SK-N-SH (cell line): ENCODE data around the gene DCAF10. TPM values are rescaled to one million over a fixed set of nuclear protein-coding genes. Genes with fewer than 3 reads are reported as not detected.

Experiments used
- CTCF ChIA-PET: fragments of 300-600, 350-600 bp; formaldehyde crosslinking; extraction: SDS; loops from one replicate; lab custom pipeline; 2021; lab: Yijun Ruan, JAX
- POLR2A ChIA-PET: fragments of 350-600 bp; sonication (Branson Sonifier 250); formaldehyde crosslinking; extraction: SDS; loops from one replicate; lab custom pipeline; 2020; ENCODE audit warnings: antibody characterized with exemption, inconsistent platforms; lab: Yijun Ruan, JAX
- DNase-seq: peaks from one replicate; pipeline ENCODE4 v3.0.0; 2012
- H2AFZ ChIP-seq: fragments of 200-600 bp; sonication (generic); 2 replicates; pipeline ENCODE4 v1.8.1; 2016; ENCODE audit warnings: antibody characterized with exemption, mild to moderate bottlenecking, low read depth
- H3F3A ChIP-seq: fragments of 200-600 bp; sonication (generic); replicated peaks from 2 replicates; pipeline ENCODE3; 2016; ENCODE audit warnings: antibody characterized with exemption, mild to moderate bottlenecking; ENCODE audit not compliant: insufficient read depth
- H3K27ac ChIP-seq, 2 experiments: fragments of 200-500 bp in 1 of 2; fragments of 200-600 bp in 1 of 2; sonication (Bioruptor generic) in 1 of 2; sonication (generic), shearing (Covaris generic) in 1 of 2; 2 replicates each; pipeline versions ENCODE4 v1.5.1 to v1.6.1; 2014 to 2016; ENCODE audit warnings: low read depth in 2 of 2, inconsistent platforms in 1 of 2, low read length in 1 of 2, mild to moderate bottlenecking in 1 of 2, mixed read lengths in 1 of 2
- H3K27me3 ChIP-seq: fragments of 200-600 bp; sonication (generic), shearing (Covaris generic); 2 replicates; pipeline ENCODE4 v1.6.1; 2016; ENCODE audit warnings: mixed run types; ENCODE audit not compliant: insufficient read depth
- H3K36me3 ChIP-seq, 2 experiments: fragments of 200-500 bp in 1 of 2; fragments of 200-600 bp in 1 of 2; sonication (Bioruptor generic) in 1 of 2; sonication (generic) in 1 of 2; replicated peaks in 1 of 2; 2 replicates each; pipeline versions ENCODE3 to v1.5.1; 2014 to 2016; ENCODE audit warnings: low read length in 1 of 2, mild to moderate bottlenecking in 1 of 2; ENCODE audit not compliant: insufficient read depth in 2 of 2, control insufficient read depth in 1 of 2
- H3K4me1 ChIP-seq, 2 experiments: fragments of 200-500 bp in 1 of 2; fragments of 200-600 bp in 1 of 2; sonication (Bioruptor generic) in 1 of 2; sonication (generic), shearing (Covaris generic) in 1 of 2; 2 replicates each; pipeline versions ENCODE4 v1.5.1 to v1.6.1; 2014 to 2016; ENCODE audit warnings: low read depth in 1 of 2, low read length in 1 of 2, mixed run types in 1 of 2; ENCODE audit not compliant: insufficient read depth in 2 of 2, control insufficient read depth in 1 of 2
- H3K4me2 ChIP-seq: fragments of 200-600 bp; sonication (generic), shearing (Covaris generic); 2 replicates; pipeline ENCODE4 v1.6.1; 2017; ENCODE audit warnings: mixed run types
- H3K4me3 ChIP-seq, 2 experiments: fragments of 200-500 bp in 1 of 2; fragments of 200-600 bp in 1 of 2; sonication (Bioruptor generic) in 1 of 2; sonication (generic), shearing (Covaris generic) in 1 of 2; 2 replicates each; pipeline versions ENCODE4 v1.5.1 to v1.8.1; 2014 to 2016; ENCODE audit warnings: low read depth in 2 of 2, inconsistent platforms in 1 of 2, low read length in 1 of 2, mild to moderate bottlenecking in 1 of 2, mixed read lengths in 1 of 2, moderate library complexity in 1 of 2
- H3K79me2 ChIP-seq: fragments of 200-600 bp; sonication (generic); 2 replicates; pipeline ENCODE4 v1.8.1; 2017; ENCODE audit warnings: mild to moderate bottlenecking; ENCODE audit not compliant: insufficient read depth
- H3K9ac ChIP-seq: fragments of 200-600 bp; sonication (generic); 2 replicates; pipeline ENCODE4 v1.6.1; 2017; ENCODE audit warnings: mixed run types
- H3K9me2 ChIP-seq: fragments of 200-600 bp; sonication (generic); 2 replicates; pipeline ENCODE4 v1.6.1; 2017; ENCODE audit warnings: mixed run types
- H3K9me3 ChIP-seq: fragments of 200-600 bp; sonication (generic); 2 replicates; pipeline ENCODE4 v1.6.1; 2017; ENCODE audit warnings: mixed run types, mild to moderate bottlenecking, moderate library complexity
- H4K20me1 ChIP-seq: fragments of 200-600 bp; sonication (generic); 2 replicates; pipeline ENCODE4 v1.6.1; 2017; ENCODE audit warnings: mild to moderate bottlenecking, mixed run types; ENCODE audit not compliant: insufficient read depth
- EP300 ChIP-seq, 2 experiments: IDR thresholded peaks; 2 replicates each; pipeline versions ENCODE4 v1.4.0 to v1.6.1; 2012; ENCODE audit warnings: borderline replicate concordance in 1 of 2, low read depth in 1 of 2, low read length in 1 of 2
- FOXJ3 ChIP-seq: sonication (generic); formaldehyde crosslinking; IDR thresholded peaks from 2 replicates; pipeline ENCODE4 v1.5.1; 2020; ENCODE audit warnings: mild to moderate bottlenecking, missing genetic modification reagents
- GABPA ChIP-seq: IDR thresholded peaks from 2 replicates; pipeline ENCODE4 v1.4.0; 2012; ENCODE audit warnings: low read depth, mild to moderate bottlenecking
- GATA2 ChIP-seq: sonication (generic); formaldehyde crosslinking; IDR thresholded peaks from 2 replicates; pipeline ENCODE4 v1.5.0; 2020; ENCODE audit warnings: mild to moderate bottlenecking, missing genetic modification reagents
- MEF2A ChIP-seq: IDR thresholded peaks from 2 replicates; pipeline ENCODE4 v1.4.0; 2012; ENCODE audit warnings: low read depth, borderline replicate concordance
- MXI1 ChIP-seq: IDR thresholded peaks from 2 replicates; pipeline ENCODE4 v1.6.1; 2012; ENCODE audit warnings: mild to moderate bottlenecking, low read depth, low read length, improper control_type of control experiment
- NFIC ChIP-seq: IDR thresholded peaks from 2 replicates; pipeline ENCODE4 v1.4.0; 2012; ENCODE audit warnings: borderline replicate concordance
- NRF1 ChIP-seq: IDR thresholded peaks from 2 replicates; pipeline ENCODE4 v1.6.1; 2012; ENCODE audit warnings: low read depth, mild to moderate bottlenecking, low read length
- POLR2AphosphoS5 ChIP-seq: IDR thresholded peaks from 2 replicates; pipeline ENCODE4 v1.6.1; 2012; ENCODE audit warnings: low read depth, low read length
- RAD21 ChIP-seq: IDR thresholded peaks from 2 replicates; pipeline ENCODE4 v1.6.1; 2012; ENCODE audit warnings: mild to moderate bottlenecking, low read length
- RFX5 ChIP-seq: IDR thresholded peaks from 2 replicates; pipeline ENCODE4 v1.6.1; 2012; ENCODE audit warnings: mild to moderate bottlenecking, improper control_type of control experiment, low read length
- RXRA ChIP-seq: IDR thresholded peaks from 2 replicates; pipeline ENCODE4 v1.4.0; 2012; ENCODE audit warnings: low read depth, mild to moderate bottlenecking, borderline replicate concordance
- SMC3 ChIP-seq: IDR thresholded peaks from 2 replicates; pipeline ENCODE4 v1.6.1; 2012; ENCODE audit warnings: low read depth, low read length, improper control_type of control experiment
- TAF1 ChIP-seq: IDR thresholded peaks from 2 replicates; pipeline ENCODE4 v1.6.1; 2012; ENCODE audit warnings: low read depth, mild to moderate bottlenecking, low read length, moderate library complexity, borderline replicate concordance
- TCF12 ChIP-seq: IDR thresholded peaks from 2 replicates; pipeline ENCODE4 v1.4.0; 2012
- YY1 ChIP-seq: IDR thresholded peaks from 2 replicates; pipeline ENCODE4 v1.4.0; 2012; ENCODE audit warnings: low read depth, mild to moderate bottlenecking
- WGBS: methylation state at CpG from one replicate; pipeline ENCODE4 v1.1.6; 2017; ENCODE audit warnings: low lambda C conversion rate; 5-methylcytosine and 5-hydroxymethylcytosine counted together
- polyA plus RNA-seq, 3 experiments: library from polyadenylated mRNA; depleted of rRNA; stranded (reverse); fragments of >200 nt; gene quantifications; 2 replicates each; pipeline ENCODE4 v1.2.3, GENCODE V29; 2012
- TF ChIP-seq, protein P1 (sequence below): IDR thresholded peaks from 2 replicates; pipeline ENCODE4 v1.4.0; 2012; ENCODE audit warnings: low read depth, borderline replicate concordance
- TF ChIP-seq, protein P2 (sequence below): IDR thresholded peaks from 2 replicates; pipeline ENCODE4 v1.6.1; 2012; ENCODE audit warnings: mild to moderate bottlenecking, low read depth, low read length, moderate library complexity
- TF ChIP-seq, protein P3 (sequence below): fragments of 200-600 bp; sonication (generic); IDR thresholded peaks from 2 replicates; pipeline ENCODE4 v1.6.1; 2017; ENCODE audit warnings: antibody characterized with exemption, mild to moderate bottlenecking, moderate library complexity
- TF ChIP-seq, protein P4 (sequence below): fragments of 150-350 bp; IDR thresholded peaks from 2 replicates; pipeline ENCODE4 v1.6.1; 2017; ENCODE audit warnings: antibody characterized with exemption, low read length, low read depth, borderline replicate concordance

DCAF10 gene
- polyA plus RNA-seq, 1 of the 3 experiments (the other 2 are of a cell fraction): 11.8 TPM

DNA sequence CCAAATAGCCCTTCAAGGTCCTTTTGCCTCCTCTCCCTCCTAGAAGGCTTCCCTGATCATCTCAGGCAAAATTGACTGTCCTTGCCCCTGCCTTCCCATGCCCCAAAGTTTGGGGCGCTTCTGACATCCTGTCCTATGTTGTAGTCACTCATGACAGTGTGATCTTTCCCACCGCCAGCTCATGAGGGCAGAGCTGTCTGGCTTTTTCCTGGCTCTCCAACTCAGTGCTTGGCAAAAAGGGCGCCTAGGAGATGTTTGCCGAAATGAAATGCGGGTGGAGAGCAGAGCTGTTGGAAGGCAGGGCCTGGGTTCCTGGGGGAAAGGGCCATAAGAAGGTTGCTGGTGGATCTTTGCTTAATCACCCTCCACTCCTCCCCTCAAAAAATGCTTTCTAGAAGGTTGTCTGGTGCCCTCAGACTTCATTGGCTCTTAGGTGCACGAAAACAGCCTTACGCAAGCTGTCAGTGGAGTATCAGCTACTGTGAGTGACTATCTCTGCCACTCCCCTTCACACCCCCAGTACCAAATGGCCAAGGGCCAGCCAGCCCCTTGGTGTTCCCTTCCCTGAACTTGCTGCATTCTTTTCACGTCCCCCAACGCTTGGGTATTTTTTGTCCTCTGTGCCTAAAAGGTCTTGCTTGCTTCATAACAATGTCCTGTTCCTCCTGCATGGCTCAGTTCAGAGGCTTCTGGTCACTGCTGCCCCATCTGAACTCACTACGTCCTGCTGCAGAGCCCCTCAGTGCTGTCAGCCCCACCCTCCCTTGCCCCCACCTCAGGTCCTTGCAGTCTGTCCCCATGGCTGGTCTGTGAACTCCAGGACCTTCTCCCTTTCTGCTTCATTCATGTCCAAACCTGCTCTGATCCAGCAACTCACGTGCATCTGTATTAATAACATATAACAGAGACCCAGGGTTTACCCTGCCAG, 106.0 kb downstream of the DCAF10 start:
- H3K4me1 ChIP-seq: peaks cover 4 to 22% of the 10 kb centered on the region in 2 experiments; a peak in 2 of 4 replicates
- CTCF ChIA-PET: interaction anchor here (0.8 to 1.2 kb wide), 3 partner anchors 181 to 495 kb away, joined by 3 read pairs; no protein-coding TSS in a partner anchor
- WGBS: 93% methylated on average over 9 of the region's 11 CpGs
- H3K9me2 ChIP-seq: no peaks in the 10 kb centered on the region
- H3K27me3 ChIP-seq: no peaks in the 10 kb centered on the region
- H3K9me3 ChIP-seq: no peaks in the 10 kb centered on the region
- TF ChIP-seq RAD21: no peak
- TF ChIP-seq FOXJ3 (CRISPR knock-in tag): no peak
- no peak for TF ChIP-seq POLR2AphosphoS5
- TF ChIP-seq, protein P1, sequence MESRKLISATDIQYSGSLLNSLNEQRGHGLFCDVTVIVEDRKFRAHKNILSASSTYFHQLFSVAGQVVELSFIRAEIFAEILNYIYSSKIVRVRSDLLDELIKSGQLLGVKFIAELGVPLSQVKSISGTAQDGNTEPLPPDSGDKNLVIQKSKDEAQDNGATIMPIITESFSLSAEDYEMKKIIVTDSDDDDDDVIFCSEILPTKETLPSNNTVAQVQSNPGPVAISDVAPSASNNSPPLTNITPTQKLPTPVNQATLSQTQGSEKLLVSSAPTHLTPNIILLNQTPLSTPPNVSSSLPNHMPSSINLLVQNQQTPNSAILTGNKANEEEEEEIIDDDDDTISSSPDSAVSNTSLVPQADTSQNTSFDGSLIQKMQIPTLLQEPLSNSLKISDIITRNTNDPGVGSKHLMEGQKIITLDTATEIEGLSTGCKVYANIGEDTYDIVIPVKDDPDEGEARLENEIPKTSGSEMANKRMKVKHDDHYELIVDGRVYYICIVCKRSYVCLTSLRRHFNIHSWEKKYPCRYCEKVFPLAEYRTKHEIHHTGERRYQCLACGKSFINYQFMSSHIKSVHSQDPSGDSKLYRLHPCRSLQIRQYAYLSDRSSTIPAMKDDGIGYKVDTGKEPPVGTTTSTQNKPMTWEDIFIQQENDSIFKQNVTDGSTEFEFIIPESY: no peak
- no peak for TF ChIP-seq GATA2
- TF ChIP-seq NFIC: no peak
- TF ChIP-seq RFX5: no peak
- TF ChIP-seq, protein P2, sequence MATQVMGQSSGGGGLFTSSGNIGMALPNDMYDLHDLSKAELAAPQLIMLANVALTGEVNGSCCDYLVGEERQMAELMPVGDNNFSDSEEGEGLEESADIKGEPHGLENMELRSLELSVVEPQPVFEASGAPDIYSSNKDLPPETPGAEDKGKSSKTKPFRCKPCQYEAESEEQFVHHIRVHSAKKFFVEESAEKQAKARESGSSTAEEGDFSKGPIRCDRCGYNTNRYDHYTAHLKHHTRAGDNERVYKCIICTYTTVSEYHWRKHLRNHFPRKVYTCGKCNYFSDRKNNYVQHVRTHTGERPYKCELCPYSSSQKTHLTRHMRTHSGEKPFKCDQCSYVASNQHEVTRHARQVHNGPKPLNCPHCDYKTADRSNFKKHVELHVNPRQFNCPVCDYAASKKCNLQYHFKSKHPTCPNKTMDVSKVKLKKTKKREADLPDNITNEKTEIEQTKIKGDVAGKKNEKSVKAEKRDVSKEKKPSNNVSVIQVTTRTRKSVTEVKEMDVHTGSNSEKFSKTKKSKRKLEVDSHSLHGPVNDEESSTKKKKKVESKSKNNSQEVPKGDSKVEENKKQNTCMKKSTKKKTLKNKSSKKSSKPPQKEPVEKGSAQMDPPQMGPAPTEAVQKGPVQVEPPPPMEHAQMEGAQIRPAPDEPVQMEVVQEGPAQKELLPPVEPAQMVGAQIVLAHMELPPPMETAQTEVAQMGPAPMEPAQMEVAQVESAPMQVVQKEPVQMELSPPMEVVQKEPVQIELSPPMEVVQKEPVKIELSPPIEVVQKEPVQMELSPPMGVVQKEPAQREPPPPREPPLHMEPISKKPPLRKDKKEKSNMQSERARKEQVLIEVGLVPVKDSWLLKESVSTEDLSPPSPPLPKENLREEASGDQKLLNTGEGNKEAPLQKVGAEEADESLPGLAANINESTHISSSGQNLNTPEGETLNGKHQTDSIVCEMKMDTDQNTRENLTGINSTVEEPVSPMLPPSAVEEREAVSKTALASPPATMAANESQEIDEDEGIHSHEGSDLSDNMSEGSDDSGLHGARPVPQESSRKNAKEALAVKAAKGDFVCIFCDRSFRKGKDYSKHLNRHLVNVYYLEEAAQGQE: no peak
- TF ChIP-seq, protein P3, sequence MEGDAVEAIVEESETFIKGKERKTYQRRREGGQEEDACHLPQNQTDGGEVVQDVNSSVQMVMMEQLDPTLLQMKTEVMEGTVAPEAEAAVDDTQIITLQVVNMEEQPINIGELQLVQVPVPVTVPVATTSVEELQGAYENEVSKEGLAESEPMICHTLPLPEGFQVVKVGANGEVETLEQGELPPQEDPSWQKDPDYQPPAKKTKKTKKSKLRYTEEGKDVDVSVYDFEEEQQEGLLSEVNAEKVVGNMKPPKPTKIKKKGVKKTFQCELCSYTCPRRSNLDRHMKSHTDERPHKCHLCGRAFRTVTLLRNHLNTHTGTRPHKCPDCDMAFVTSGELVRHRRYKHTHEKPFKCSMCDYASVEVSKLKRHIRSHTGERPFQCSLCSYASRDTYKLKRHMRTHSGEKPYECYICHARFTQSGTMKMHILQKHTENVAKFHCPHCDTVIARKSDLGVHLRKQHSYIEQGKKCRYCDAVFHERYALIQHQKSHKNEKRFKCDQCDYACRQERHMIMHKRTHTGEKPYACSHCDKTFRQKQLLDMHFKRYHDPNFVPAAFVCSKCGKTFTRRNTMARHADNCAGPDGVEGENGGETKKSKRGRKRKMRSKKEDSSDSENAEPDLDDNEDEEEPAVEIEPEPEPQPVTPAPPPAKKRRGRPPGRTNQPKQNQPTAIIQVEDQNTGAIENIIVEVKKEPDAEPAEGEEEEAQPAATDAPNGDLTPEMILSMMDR: no peak
- TF ChIP-seq SMC3: no peak
- no peak for TF ChIP-seq MXI1
- TF ChIP-seq, protein P4, sequence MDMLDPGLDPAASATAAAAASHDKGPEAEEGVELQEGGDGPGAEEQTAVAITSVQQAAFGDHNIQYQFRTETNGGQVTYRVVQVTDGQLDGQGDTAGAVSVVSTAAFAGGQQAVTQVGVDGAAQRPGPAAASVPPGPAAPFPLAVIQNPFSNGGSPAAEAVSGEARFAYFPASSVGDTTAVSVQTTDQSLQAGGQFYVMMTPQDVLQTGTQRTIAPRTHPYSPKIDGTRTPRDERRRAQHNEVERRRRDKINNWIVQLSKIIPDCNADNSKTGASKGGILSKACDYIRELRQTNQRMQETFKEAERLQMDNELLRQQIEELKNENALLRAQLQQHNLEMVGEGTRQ: no peak
- no peak for TF ChIP-seq GABPA
- TF ChIP-seq RXRA: no peak
- TF ChIP-seq TCF12: no peak
- no peak for TF ChIP-seq MEF2A
- TF ChIP-seq EP300 (IDR thresholded peaks at IDR 0.05; ENCODE audit: borderline replicate concordance in 1 of 2, low read depth in 1 of 2, low read length in 1 of 2): no peak
- no peak for TF ChIP-seq NRF1
- no peak for TF ChIP-seq TAF1
- TF ChIP-seq YY1: no peak
- peaks cover 0 to 3% of the 10 kb centered on the region in 2 experiments for H3K36me3 ChIP-seq
- H4K20me1 ChIP-seq: no peaks in the 10 kb centered on the region
- no peak for DNase-seq
- peaks cover 4% of the 10 kb centered on the region for H3F3A ChIP-seq
- POLR2A ChIA-PET: no interaction called here
- peaks cover 22% of the 10 kb centered on the region for H3K79me2 ChIP-seq
- H3K4me2 ChIP-seq: no peak overlapping the region
- no peak overlapping the region for H3K9ac ChIP-seq
- no peak overlapping the region for H3K4me3 ChIP-seq
- no peak overlapping the region for H3K27ac ChIP-seq
- no peak overlapping the region for H2AFZ ChIP-seq
